Immature natural killer cell (primary cell): ENCODE results near the gene FOXL1. TPM values are rescaled to one million over a fixed set of nuclear protein-coding genes. Genes with fewer than 3 reads are reported as not detected.

ENCODE experiments used
- DNase-seq, 3 donors: peaks; one replicate each; pipeline ENCODE4 v3.0.0; 2022; ENCODE audit warnings: mixed read lengths in 1 of 3
- H3K27ac Mint-ChIP-seq, 6 donors: one replicate each; pipeline ENCODE4 v1.8.0; 2020; ENCODE audit warnings: mixed read lengths in 6 of 6, mild to moderate bottlenecking in 5 of 6, inconsistent platforms in 4 of 6, moderate library complexity in 3 of 6
- H3K27me3 Mint-ChIP-seq, 3 donors: one replicate each; pipeline ENCODE4 v1.8.0; 2020 to 2021; ENCODE audit warnings: low read depth in 3 of 3, mild to moderate bottlenecking in 3 of 3, mixed read lengths in 3 of 3, moderate library complexity in 3 of 3, inconsistent platforms in 1 of 3
- H3K36me3 Mint-ChIP-seq, 3 donors: one replicate each; pipeline ENCODE4 v1.8.0; 2020; ENCODE audit warnings: mixed read lengths in 3 of 3, inconsistent platforms in 2 of 3, mild to moderate bottlenecking in 2 of 3
- H3K4me1 Mint-ChIP-seq, 2 donors: one replicate each; pipeline ENCODE4 v1.8.0; 2020; ENCODE audit warnings: inconsistent platforms in 2 of 2, mild to moderate bottlenecking in 2 of 2, mixed read lengths in 2 of 2, moderate library complexity in 1 of 2
- H3K4me3 Mint-ChIP-seq, 5 donors: one replicate each; pipeline ENCODE4 v1.8.0; 2020; ENCODE audit warnings: mild to moderate bottlenecking in 5 of 5, mixed read lengths in 5 of 5, inconsistent platforms in 3 of 5, moderate library complexity in 3 of 5
- H3K9me3 Mint-ChIP-seq, 6 donors: one replicate each; pipeline ENCODE4 v1.8.0; 2020; ENCODE audit warnings: mild to moderate bottlenecking in 6 of 6, mixed read lengths in 6 of 6, inconsistent platforms in 4 of 6, moderate library complexity in 3 of 6
- polyA plus RNA-seq, 3 donors: library from polyadenylated mRNA; unstranded; fragments of 300-500 nt; fragmentation: Illumina TruSeq; gene quantifications; one replicate each; pipeline ENCODE4 v1.2.3, GENCODE V29; 2021

The FOXL1 gene
- polyA plus RNA-seq, 3 donors from 2014 or later = not detected

DNA sequence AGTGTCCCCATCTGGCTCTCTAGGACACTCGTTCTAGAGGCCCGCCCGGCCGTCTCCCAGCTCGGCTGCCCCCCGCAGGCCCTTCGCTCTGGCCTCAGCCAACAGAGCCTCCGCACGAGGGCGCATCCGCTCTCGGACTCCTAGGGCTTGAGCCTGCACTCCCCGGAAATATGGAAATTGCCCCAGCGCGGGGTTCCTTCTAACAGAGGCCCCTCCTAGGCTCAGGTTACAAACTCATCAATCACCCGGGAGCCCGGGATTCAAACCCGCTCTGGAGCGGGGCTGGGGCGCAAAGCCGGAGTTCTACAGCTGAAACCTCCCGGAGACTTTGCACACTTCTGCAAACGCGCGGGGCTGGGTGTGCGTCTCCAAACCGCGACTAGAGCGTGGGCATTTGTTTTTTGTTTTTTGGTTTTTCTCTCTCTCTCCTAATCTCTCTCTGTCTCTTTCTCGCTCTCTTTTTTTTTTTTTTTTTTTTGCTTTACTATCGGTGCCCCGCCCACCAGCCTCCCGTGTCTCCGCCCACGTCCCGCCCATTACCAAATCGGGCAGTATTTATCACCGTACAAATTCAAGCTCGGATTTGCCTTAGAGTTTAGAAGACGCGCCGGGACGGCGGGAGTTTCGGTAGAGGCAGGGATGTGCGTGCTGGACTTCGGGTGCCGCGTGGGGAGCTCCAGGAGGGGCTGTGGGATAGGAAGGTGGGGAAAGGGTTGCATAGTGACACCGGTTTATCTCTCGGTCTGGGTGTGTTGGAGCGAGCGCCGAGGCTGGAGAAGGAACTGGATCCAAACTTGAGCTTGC, 2.4 kb upstream of the FOXL1 start:
- Mint-ChIP-seq H3K9me3 (no peaks in the 10 kb centered on the region), H3K27ac (no peak overlapping the region), H3K27me3 (peaks cover 11 to 42% (median 33%) of the 10 kb centered on the region in 3 donors), H3K4me3 (peak overlapping the region; percentile 66 to 76 (median 72)), H3K36me3 (no peaks in the 10 kb centered on the region), H3K4me1 (peaks cover 6 to 14% of the 10 kb centered on the region in 2 donors)
- peak in 2 of 3 donors; percentile 31 for DNase-seq

DNA sequence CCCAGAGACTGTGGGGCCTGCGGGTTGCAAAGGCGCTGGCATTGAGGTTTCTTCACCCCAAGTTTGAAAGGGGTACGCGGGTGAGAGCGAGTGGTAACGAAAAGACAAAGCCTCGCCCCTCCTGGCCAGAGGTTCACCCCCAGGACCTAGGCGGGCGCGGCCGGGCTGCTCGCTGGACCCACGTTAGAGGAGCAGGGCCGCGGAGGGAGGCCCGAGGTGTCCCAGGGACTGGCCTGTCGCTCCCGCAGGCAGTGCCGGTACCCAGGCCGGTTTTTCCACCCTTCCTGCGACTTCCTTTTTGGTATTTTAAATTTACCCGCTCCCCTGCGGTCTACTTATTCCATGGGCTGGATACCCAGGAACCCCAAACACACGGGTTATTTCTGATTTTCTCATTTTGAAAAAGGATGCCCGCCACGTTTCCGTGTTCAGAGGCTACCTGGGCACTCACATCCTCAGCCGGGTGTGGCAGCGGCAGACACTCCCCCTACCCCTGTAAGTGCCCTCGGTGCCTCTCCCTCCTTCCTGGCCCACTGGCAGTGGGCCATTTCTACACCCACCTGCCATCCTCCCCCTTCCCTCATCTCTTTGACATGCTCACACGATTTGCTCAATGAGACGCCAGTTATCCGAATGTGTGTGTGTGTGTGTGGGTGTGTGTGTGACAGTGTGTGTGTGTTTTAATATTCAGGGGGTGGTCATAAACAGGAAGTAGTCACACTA, 1.6 kb upstream of the FOXL1 start:
- Mint-ChIP-seq H3K4me1 (peaks cover 6 to 14% of the 10 kb centered on the region in 2 donors), H3K4me3 (peak overlapping the region; percentile 66 to 76 (median 72)), H3K27me3 (peaks cover 12 to 43% (median 33%) of the 10 kb centered on the region in 3 donors)

DNA sequence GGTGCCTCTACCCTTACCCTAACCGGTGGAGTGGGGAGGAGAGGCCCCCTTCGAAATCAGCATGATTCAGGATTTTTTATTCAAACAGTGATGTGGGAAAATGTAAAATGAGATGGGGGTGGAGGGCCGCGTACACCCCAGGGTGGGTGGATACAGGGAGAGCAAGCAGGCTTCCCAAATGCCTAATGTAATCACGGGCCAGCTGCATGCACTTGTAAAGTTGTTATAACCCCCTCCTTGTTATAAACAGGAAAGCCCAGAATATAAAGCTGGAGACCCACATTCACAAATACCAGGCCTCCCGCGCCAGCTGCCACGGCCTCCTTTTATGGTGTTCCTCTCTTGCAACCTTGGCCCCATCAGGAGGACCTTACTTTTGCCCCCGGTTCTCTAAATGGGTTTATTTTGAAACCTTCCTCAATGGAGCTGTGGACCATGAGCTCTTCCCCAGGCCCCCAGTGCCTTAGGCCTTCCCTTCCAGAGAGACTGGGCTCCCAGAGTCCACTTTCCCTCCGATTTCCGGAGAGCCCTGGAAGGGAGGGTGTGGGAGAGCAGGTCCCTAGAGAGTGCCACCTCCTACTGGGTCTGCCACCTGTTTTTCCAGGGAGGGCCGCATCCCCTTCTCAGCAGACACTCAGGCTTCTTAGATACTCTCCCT, 906 bp upstream of the FOXL1 start:
- Mint-ChIP-seq H3K27me3 (peaks cover 14 to 40% (median 31%) of the 10 kb centered on the region in 3 donors), H3K9me3 (no peaks in the 10 kb centered on the region), H3K4me3 (peak overlapping the region in 3 of 5 donors; percentile 3 to 40 (median 22)), H3K4me1 (peaks cover 6 to 14% of the 10 kb centered on the region in 2 donors), H3K27ac (no peak overlapping the region), H3K36me3 (no peaks in the 10 kb centered on the region)
- no peak for DNase-seq

More for the DNA sequence above, 1.6 kb upstream of the FOXL1 start:
- H3K36me3 Mint-ChIP-seq = no peaks in the 10 kb centered on the region
- no peak for DNase-seq
- H3K9me3 Mint-ChIP-seq = no peaks in the 10 kb centered on the region
- no peak overlapping the region for H3K27ac Mint-ChIP-seq

DNA sequence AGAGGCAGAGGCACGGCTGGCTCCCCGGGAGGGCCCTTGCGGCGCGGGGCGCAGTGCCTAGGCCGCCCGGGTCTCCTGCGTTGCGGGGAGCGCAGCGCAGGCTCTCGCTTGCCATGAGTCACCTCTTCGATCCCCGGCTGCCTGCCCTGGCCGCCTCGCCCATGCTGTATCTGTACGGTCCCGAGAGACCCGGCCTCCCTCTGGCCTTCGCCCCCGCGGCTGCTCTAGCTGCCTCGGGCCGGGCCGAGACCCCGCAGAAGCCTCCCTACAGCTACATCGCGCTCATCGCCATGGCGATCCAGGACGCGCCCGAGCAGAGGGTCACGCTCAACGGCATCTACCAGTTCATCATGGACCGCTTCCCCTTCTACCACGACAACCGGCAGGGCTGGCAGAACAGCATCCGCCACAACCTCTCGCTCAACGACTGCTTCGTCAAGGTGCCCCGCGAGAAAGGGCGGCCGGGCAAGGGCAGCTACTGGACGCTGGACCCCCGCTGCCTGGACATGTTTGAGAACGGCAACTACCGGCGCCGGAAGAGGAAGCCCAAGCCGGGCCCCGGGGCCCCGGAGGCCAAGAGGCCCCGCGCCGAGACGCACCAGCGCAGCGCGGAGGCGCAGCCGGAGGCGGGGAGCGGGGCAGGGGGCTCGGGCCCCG, 390 bp downstream of the FOXL1 start:
- Mint-ChIP-seq H3K9me3 (no peaks in the 10 kb centered on the region), H3K27ac (no peak overlapping the region), H3K4me3 (no peak overlapping the region), H3K36me3 (no peaks in the 10 kb centered on the region), H3K27me3 (peaks cover 14 to 40% (median 22%) of the 10 kb centered on the region in 3 donors), H3K4me1 (peaks cover 6 to 14% of the 10 kb centered on the region in 2 donors)
- no peak for DNase-seq

DNA sequence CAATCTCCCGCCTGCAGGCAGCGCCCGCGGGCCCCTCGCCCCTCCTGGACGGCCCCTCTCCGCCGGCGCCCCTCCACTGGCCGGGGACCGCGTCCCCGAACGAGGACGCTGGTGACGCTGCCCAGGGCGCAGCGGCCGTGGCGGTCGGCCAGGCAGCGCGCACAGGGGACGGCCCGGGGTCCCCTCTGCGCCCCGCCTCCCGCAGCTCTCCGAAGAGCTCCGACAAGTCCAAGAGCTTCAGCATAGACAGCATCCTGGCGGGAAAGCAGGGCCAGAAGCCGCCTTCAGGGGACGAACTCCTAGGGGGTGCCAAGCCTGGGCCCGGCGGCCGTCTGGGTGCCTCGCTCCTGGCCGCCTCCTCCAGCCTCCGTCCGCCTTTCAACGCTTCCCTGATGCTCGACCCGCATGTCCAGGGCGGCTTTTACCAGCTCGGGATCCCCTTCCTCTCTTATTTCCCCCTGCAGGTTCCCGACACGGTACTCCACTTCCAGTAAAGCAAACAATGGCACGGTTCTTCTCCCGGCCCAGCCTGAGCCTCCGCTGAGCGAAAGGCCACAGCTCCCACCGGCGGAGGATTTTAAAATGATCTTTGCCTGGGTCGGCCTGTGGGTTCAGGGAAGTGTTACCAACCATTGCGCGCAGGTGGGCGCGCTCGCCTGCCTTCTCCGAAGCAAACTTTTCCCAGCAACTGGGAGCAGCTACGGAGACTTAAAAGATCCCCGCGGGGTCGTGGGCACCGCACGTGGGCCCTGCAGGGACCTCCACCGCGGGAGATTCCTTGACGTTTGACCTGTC, 1.1 kb downstream of the FOXL1 start:
- no peaks in the 10 kb centered on the region for H3K36me3 Mint-ChIP-seq
- no peaks in the 10 kb centered on the region for H3K9me3 Mint-ChIP-seq
- H3K27ac Mint-ChIP-seq = no peak overlapping the region
- no peak for DNase-seq
- no peak overlapping the region for H3K4me3 Mint-ChIP-seq
- peaks cover 6 to 14% of the 10 kb centered on the region in 2 donors for H3K4me1 Mint-ChIP-seq
- H3K27me3 Mint-ChIP-seq = peaks cover 14 to 37% (median 20%) of the 10 kb centered on the region in 3 donors

GRCh38 chr16:86580063-86580790, 1.9 kb downstream of the FOXL1 start:
- H3K27me3 Mint-ChIP-seq = peaks cover 14 to 29% (median 20%) of the 10 kb centered on the region in 3 donors
- DNase-seq = no peak
- no peak overlapping the region for H3K27ac Mint-ChIP-seq
- H3K36me3 Mint-ChIP-seq = no peaks in the 10 kb centered on the region
- H3K4me1 Mint-ChIP-seq = peaks cover 6 to 14% of the 10 kb centered on the region in 2 donors
- no peaks in the 10 kb centered on the region for H3K9me3 Mint-ChIP-seq
- H3K4me3 Mint-ChIP-seq = no peak overlapping the region

GRCh38 chr16:86580791-86581170, 2.4 kb downstream of the FOXL1 start:
- Mint-ChIP-seq H3K27ac (no peak overlapping the region), H3K4me1 (peaks cover 6 to 10% of the 10 kb centered on the region in 2 donors), H3K36me3 (no peaks in the 10 kb centered on the region), H3K4me3 (no peak overlapping the region), H3K9me3 (no peaks in the 10 kb centered on the region), H3K27me3 (peaks cover 14 to 27% (median 20%) of the 10 kb centered on the region in 3 donors)
- no peak for DNase-seq

- Mint-ChIP-seq H3K27ac (no peak overlapping the region), H3K4me1 (peaks cover under 1 to 4% of the 10 kb centered on the region in 2 donors), H3K27me3 (peaks cover 11 to 24% (median 15%) of the 10 kb centered on the region in 3 donors), H3K9me3 (no peaks in the 10 kb centered on the region), H3K36me3 (no peaks in the 10 kb centered on the region), H3K4me3 (no peak overlapping the region)
- no peak for DNase-seq
Measured at GRCh38 chr16:86581458-86581857, 3.1 kb downstream of the FOXL1 start.

GRCh38 chr16:86584071-86584685, 5.8 kb downstream of the FOXL1 start:
- Mint-ChIP-seq H3K27ac (no peak overlapping the region), H3K4me1 (no peaks in the 10 kb centered on the region), H3K4me3 (no peak overlapping the region), H3K9me3 (no peaks in the 10 kb centered on the region), H3K27me3 (peaks cover 8 to 13% (median 9%) of the 10 kb centered on the region in 3 donors), H3K36me3 (no peaks in the 10 kb centered on the region)
- no peak for DNase-seq

DNA sequence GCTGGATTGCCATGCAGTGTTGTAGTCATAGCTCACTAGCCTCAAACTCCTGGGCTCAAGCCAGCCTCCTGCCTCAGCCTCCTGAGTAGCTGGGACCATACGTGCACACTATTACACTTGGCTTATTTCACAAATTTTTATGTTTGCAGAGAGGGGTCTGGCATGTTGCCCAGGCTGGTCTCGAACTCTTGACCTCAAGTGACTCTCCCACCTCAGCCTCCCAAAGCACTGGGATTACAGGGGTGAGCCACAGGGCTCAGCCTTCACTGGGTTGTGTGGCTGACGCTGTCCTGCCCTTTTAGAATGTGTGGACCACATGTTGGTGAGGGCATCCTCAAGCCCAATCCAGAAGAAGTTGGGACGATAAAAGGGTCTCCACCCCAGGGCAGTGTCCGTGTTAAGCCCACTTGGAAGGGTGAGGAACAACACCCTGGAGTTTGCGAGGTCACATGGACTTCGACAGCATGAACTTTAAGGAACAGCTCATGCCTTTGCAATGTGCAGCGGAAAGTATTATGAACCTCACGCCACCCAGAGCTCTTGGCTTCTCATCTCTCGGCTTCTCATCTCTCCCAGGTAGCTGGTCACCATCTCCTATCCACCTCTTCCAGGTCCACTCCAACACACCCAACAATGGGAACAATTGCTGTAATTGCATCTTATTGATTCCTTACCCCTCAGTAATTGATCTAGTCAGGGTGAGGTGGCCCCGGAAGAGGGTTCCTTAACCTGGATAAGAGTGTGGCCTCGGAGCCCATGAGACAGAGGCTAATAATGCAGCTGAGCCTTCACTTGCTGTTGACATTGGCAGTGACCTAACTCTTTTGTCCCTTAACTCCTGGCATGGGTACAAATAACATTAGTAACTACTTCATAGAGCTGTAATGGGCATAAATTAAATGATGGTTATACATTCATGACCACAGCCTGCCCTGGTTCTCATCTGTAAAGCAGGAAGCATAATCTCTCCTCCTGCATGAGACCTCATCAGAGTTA, 6.7 kb downstream of the FOXL1 start:
- Mint-ChIP-seq H3K27me3 (peaks cover 8 to 10% (median 9%) of the 10 kb centered on the region in 3 donors), H3K9me3 (no peaks in the 10 kb centered on the region), H3K36me3 (no peaks in the 10 kb centered on the region), H3K27ac (no peak overlapping the region), H3K4me1 (no peaks in the 10 kb centered on the region), H3K4me3 (no peak overlapping the region)
- DNase-seq = no peak
